GM12873 (cell line): ENCODE results near the gene MKRN2.

Experiments
- CTCF ChIP-seq: IDR thresholded peaks from 2 replicates; pipeline ENCODE4 v1.5.1; 2012; ENCODE audit warnings: low read depth, mild to moderate bottlenecking, moderate library complexity, low read length, control low read depth; ENCODE audit not compliant: insufficient read depth; ENCODE audit errors: missing control alignments

MKRN2 gene

GRCh38 chr3:12515631-12516030 is 41.3 kb upstream of the MKRN2 start:
- TF ChIP-seq CTCF = no peak

- TF ChIP-seq CTCF = no peak
Observed at GRCh38 chr3:12516873-12517272, 40.0 kb upstream of the MKRN2 start.

- no peak for TF ChIP-seq CTCF
Observed at GRCh38 chr3:12518261-12519028, 38.4 kb upstream of the MKRN2 start.

GRCh38 chr3:12521010-12521409 is 35.9 kb upstream of the MKRN2 start:
- TF ChIP-seq CTCF = no peak

GRCh38 chr3:12522721-12523120 is 34.2 kb upstream of the MKRN2 start:
- no peak for TF ChIP-seq CTCF

GRCh38 chr3:12527757-12528143 is 29.1 kb upstream of the MKRN2 start:
- no peak for TF ChIP-seq CTCF

- no peak for TF ChIP-seq CTCF
Observed at GRCh38 chr3:12532182-12532581, 24.7 kb upstream of the MKRN2 start.
